Mammary microvascular endothelial cell (primary cell): ENCODE data around the gene FRZB. TPM values are rescaled to one million over a fixed set of nuclear protein-coding genes. Genes with fewer than 3 reads are reported as not detected.

Experiments used
- total RNA-seq: library from RNA; depleted of rRNA; stranded (reverse); fragments of >200 nt; gene quantifications from 2 replicates; pipeline ENCODE4 v1.2.3, GENCODE V29; 2015

The FRZB gene
- under 0.01 and 0.15 TPM in 2 replicates for total RNA-seq

GRCh38 chr2:182866461-182867406, at the start of gene FRZB:
Gene FRZB, minus strand, starts transcription at chr2:182866637. Its CDS starts 85 bp downstream, at chr2:182866552.

Other genes starting within 250 kb of the FRZB start
- gene DNAJC10, start 150.4 kb downstream of the FRZB start, total RNA-seq, result 105 and 118 TPM in 2 replicates
- gene NCKAP1, start 171.8 kb upstream of the FRZB start, total RNA-seq, result 112 and 119 TPM in 2 replicates
- 3.1 and 4.5 TPM in 2 replicates for gene DUSP19, start 212.1 kb upstream of the FRZB start, total RNA-seq